Cardiac fibroblast (primary cell): Measurements from ENCODE around the gene GPC3.

Experiments
- DNase-seq, 2 donors: peaks; one replicate each; pipeline versions ENCODE4 v3.0.0 to v3.0.0-alpha.2; 2010; ENCODE audit warnings: low read depth in 2 of 2
- H3K4me3 ChIP-seq, 2 donors: replicated peaks in 1 of 2; 1 replicate in 1 of 2; 2 replicates in 1 of 2; pipeline ENCODE4 v1.5.1; 2011; ENCODE audit warnings: low read depth in 2 of 2, low read length in 2 of 2, mild to moderate bottlenecking in 2 of 2, moderate library complexity in 1 of 2
- CTCF ChIP-seq: IDR thresholded peaks from one replicate; pipeline ENCODE4 v1.5.1; 2011; ENCODE audit warnings: low read depth, mild to moderate bottlenecking, low read length, inconsistent platforms

The GPC3 gene

GRCh38 chrX:133749370-133749769, 236.0 kb downstream of the GPC3 start:
- no peak for TF ChIP-seq CTCF
- DNase-seq: no peak
- no peak overlapping the region for H3K4me3 ChIP-seq

GRCh38 chrX:133747196-133747595, 238.2 kb downstream of the GPC3 start:
- TF ChIP-seq CTCF: no peak
- no peak for DNase-seq
- H3K4me3 ChIP-seq: no peak overlapping the region

- no peak for DNase-seq
- no peak for TF ChIP-seq CTCF
- H3K4me3 ChIP-seq: no peak overlapping the region
Observed at GRCh38 chrX:133746593-133746992, 238.8 kb downstream of the GPC3 start.

- H3K4me3 ChIP-seq: no peak overlapping the region
- DNase-seq: no peak
- TF ChIP-seq CTCF: no peak
Observed at GRCh38 chrX:133745349-133745748, 240.0 kb downstream of the GPC3 start.

GRCh38 chrX:133742602-133743305, 242.6 kb downstream of the GPC3 start:
- no peak overlapping the region for H3K4me3 ChIP-seq
- TF ChIP-seq CTCF: no peak
- DNase-seq: no peak

- no peak for TF ChIP-seq CTCF
- H3K4me3 ChIP-seq: no peak overlapping the region
- DNase-seq: peak in 1 of 2 donors; percentile 2
Observed at GRCh38 chrX:133741303-133741702, 244.1 kb downstream of the GPC3 start.

- DNase-seq: no peak
- TF ChIP-seq CTCF: no peak
- H3K4me3 ChIP-seq: no peak overlapping the region
Observed at GRCh38 chrX:133726642-133727041, 258.8 kb downstream of the GPC3 start.
